NCI-H1436 treated with DMSO at 0.1 percent for 48 hours (cell line): ENCODE results near the gene TMEM271.

Experiments used
- DNase-seq: peaks from one replicate; lab custom pipeline; 2025; lab: John Stamatoyannopoulos, UW

The TMEM271 gene

DNA sequence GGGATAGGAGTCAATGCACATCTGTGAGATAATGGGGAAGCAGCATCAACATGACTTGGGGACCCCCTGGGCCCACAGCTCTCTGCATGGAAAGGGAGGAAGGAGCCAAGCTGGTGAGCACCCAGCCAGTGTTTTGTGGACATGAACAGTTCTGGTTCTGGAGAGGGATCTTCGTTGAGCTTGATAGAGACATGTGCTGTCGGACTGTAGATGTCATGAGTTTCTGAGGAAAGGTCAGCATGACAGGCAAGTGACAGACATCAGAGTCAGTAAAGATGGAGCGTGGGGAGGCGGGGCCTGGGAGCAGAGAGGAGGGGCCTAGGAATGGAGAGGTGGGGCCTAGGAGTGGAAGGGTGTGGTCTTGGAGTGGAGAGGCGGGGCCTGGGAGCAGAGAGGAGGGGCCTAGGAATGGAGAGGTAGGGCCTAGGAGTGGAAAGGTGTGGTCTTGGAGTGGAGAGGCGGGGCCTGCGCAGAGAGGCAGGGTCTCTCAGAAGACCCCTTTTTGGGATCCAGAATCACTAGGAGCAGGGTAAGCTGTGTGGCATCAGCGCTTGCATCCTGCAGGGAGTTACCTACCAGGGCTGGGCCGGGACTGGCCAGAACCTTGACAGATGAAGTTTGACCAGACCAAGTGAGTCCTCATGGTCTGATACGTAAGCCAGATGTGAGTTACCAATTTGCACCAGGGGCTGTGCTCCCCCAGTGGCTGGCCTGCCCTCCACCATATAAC is 43.3 kb downstream of the TMEM271 start:
- DNase-seq, result no peak

- no peak for DNase-seq
These were observed 44.2 kb downstream of the TMEM271 start for GRCh38 chr4:531721-532565.

GRCh38 chr4:531076-531475 is 45.0 kb downstream of the TMEM271 start:
- DNase-seq, result no peak

- no peak for DNase-seq
These were observed 45.9 kb downstream of the TMEM271 start for GRCh38 chr4:530017-530781.

- no peak for DNase-seq
These were observed 46.5 kb downstream of the TMEM271 start for GRCh38 chr4:529563-529962.

GRCh38 chr4:528835-529234 is 47.3 kb downstream of the TMEM271 start:
- DNase-seq, result no peak

GRCh38 chr4:528296-528695 is 47.8 kb downstream of the TMEM271 start:
- no peak for DNase-seq

DNA sequence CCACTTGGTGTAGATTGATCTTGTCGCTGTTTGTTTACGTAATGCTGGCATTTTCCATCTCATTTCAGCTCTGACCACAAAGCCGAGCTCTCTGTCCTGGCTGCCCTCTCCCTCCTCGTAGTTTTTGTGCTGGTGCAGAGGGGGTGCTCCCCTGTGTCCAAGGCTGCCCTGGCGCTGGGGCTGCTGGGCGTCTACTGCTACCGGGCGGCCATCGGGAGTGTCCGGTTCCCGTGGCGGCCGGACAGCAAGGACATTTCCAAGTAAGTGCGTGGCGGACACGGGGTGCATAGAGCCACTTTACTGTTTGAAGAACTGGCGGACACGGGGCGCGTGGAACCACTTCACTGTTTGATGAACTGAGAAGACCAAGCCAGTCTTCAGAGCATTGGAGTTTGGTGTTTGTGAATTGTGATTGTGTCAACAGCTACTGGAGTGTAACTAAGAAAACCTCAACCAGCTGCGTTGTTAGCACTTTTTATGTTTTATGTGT is 49.1 kb downstream of the TMEM271 start:
- DNase-seq, result no peak

- DNase-seq, result no peak
These were observed 49.7 kb downstream of the TMEM271 start for GRCh38 chr4:526189-526909.

GRCh38 chr4:525660-526059 is 50.4 kb downstream of the TMEM271 start:
- DNase-seq, result no peak

DNA sequence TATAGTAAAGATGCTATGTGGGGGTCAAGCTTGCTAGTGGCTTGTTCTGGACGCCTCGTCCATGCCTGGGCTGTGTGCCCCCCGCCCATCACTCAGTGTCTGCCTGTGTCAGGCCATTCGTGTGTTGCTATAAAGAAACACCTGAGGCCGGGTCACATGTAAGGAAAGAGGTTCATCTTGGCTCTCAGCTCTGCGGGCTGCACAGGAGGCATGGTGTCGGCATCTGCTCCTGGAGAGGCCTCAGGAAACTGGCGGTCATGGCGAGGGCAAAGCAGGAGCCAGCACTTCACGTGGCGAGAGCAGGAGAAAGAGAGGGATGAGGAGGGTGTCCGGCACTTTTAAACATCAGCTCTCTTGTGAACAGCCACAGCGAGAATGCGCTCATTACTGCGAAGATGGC is 51.9 kb downstream of the TMEM271 start:
- DNase-seq, result no peak
